Measurements from ENCODE around the gene NCBP3. TPM values are rescaled to one million over a fixed set of nuclear protein-coding genes. Genes with fewer than 3 reads are reported as not detected.
"Not testable (repeated sequence)": the region's sequence is repeated elsewhere in the genome, so short reads cannot be mapped to it uniquely, and the experiment has no call there.

Gene NCBP3
- polyA plus RNA-seq, 10 donors: 44.9 to 85.9 (median 57.3) TPM

- DNase-seq: not testable (repeated sequence)
Measured at GRCh38 chr17:3793258-3793657, 52.8 kb downstream of the NCBP3 start.

- no peak for DNase-seq
Measured at GRCh38 chr17:3792481-3792880, 53.6 kb downstream of the NCBP3 start.

GRCh38 chr17:3788200-3788599 lies 57.8 kb downstream of the NCBP3 start:
- DNase-seq: no peak

GRCh38 chr17:3785323-3785722 lies 60.7 kb downstream of the NCBP3 start:
- not testable (repeated sequence) for DNase-seq

- no peak for DNase-seq
Measured at GRCh38 chr17:3782751-3783150, 63.3 kb downstream of the NCBP3 start.

GRCh38 chr17:3780986-3781385 lies 65.1 kb downstream of the NCBP3 start:
- DNase-seq: no peak

- DNase-seq: no peak
Measured at GRCh38 chr17:3777366-3778120, 68.5 kb downstream of the NCBP3 start.

- no peak for DNase-seq
Measured at GRCh38 chr17:3773966-3774365, 72.1 kb downstream of the NCBP3 start.

GRCh38 chr17:3773511-3773910 lies 72.5 kb downstream of the NCBP3 start:
- DNase-seq: peak in 1 of 3 donors; percentile 17

- no peak for DNase-seq
Measured at GRCh38 chr17:3772764-3773163, 73.3 kb downstream of the NCBP3 start.

GRCh38 chr17:3771140-3771539 lies 74.9 kb downstream of the NCBP3 start:
- no peak for DNase-seq

- no peak for DNase-seq
Measured at GRCh38 chr17:3770466-3770865, 75.6 kb downstream of the NCBP3 start.

GRCh38 chr17:3768769-3769168 lies 77.3 kb downstream of the NCBP3 start:
- DNase-seq: no peak

GRCh38 chr17:3768341-3768740 lies 77.7 kb downstream of the NCBP3 start:
- DNase-seq: no peak

- DNase-seq: no peak
Measured at GRCh38 chr17:3766779-3767178, 79.3 kb downstream of the NCBP3 start.

- no peak for DNase-seq
Measured at GRCh38 chr17:3765981-3766380, 80.1 kb downstream of the NCBP3 start.

GRCh38 chr17:3763777-3764170 lies 82.3 kb downstream of the NCBP3 start:
- no peak for DNase-seq

GRCh38 chr17:3762922-3763776 lies 82.9 kb downstream of the NCBP3 start:
- no peak for DNase-seq

GRCh38 chr17:3761918-3762380 lies 84.1 kb downstream of the NCBP3 start:
- DNase-seq: no peak

- no peak for DNase-seq
Measured at GRCh38 chr17:3761036-3761917, 84.8 kb downstream of the NCBP3 start.

- no peak for DNase-seq
Measured at GRCh38 chr17:3759597-3760216, 86.3 kb downstream of the NCBP3 start.

All from muscle of back (tissue), 11 donors.